ENCODE results near the gene MGST2.
"Not testable (repeated sequence)": the region's sequence is repeated elsewhere in the genome, so short reads cannot be mapped to it uniquely, and the experiment has no call there.

The MGST2 gene

GRCh38 chr4:139694522-139695107, 29.0 kb downstream of the MGST2 start:
- H4K12ac ChIP-seq (ENCODE audit: low read depth, low read length) = no peak overlapping the region
- no peak overlapping the region for H3K18ac ChIP-seq (ENCODE audit: low read length)
- H3K4ac ChIP-seq (ENCODE audit: low read depth, low read length) = no peak overlapping the region
- no peak overlapping the region for H2BK12ac ChIP-seq (ENCODE audit: low read length)
- DNase-seq = no peak
- no CpG with 5 or more reads among the region's 3 CpGs for WGBS (ENCODE audit: extremely low coverage, insufficient coverage, insufficient read length)
- H3K27me3 ChIP-seq (ENCODE audit: insufficient read depth, low read length) = no peaks in the 10 kb centered on the region
- H2BK5ac ChIP-seq (ENCODE audit: low read depth, low read length, poor library complexity) = no peak overlapping the region
- no peak overlapping the region for H4K8ac ChIP-seq (ENCODE audit: low read depth, low read length)
- no peak overlapping the region for H3K4me3 ChIP-seq (ENCODE audit: low read depth, low read length)
- no peak overlapping the region for H2AFZ ChIP-seq (ENCODE audit: insufficient read depth, low read length, poor library complexity)
- no peaks in the 10 kb centered on the region for H3K79me2 ChIP-seq (ENCODE audit: control insufficient read depth, insufficient read depth, low read length, poor library complexity)
- no peak overlapping the region for H2AK5ac ChIP-seq (ENCODE audit: low read length)
- H3K14ac ChIP-seq (ENCODE audit: low read length) = no peak overlapping the region
- no peak overlapping the region for H3K27ac ChIP-seq (ENCODE audit: low read depth, low read length)
- no peak overlapping the region for H3K9ac ChIP-seq (ENCODE audit: low read length)
- H3K79me1 ChIP-seq (ENCODE audit: low read length) = no peaks in the 10 kb centered on the region
- H3K4me1 ChIP-seq (ENCODE audit: control insufficient read depth in 1 of 2, insufficient read depth in 2 of 2, low read length in 2 of 2) = peaks cover 2 to 8% of the 10 kb centered on the region in 2 experiments
- H4K91ac ChIP-seq (ENCODE audit: low read depth, low read length) = no peak overlapping the region
- peaks cover 0 to 2% of the 10 kb centered on the region in 2 experiments for H3K36me3 ChIP-seq (ENCODE audit: control insufficient read depth in 1 of 2, insufficient read depth in 2 of 2, low read length in 2 of 2)
- no peak overlapping the region for H3K4me2 ChIP-seq (ENCODE audit: low read length)
- no peaks in the 10 kb centered on the region for H3K9me3 ChIP-seq (ENCODE audit: insufficient read depth, low read depth, low read length)
- H2BK120ac ChIP-seq (ENCODE audit: insufficient read depth, low read length, poor library complexity) = no peak overlapping the region
- H3K23ac ChIP-seq (ENCODE audit: low read length) = no peak overlapping the region

GRCh38 chr4:139696491-139696890, 30.9 kb downstream of the MGST2 start:
- Histone ChIP-seq H2BK12ac (ENCODE audit: low read length) (no peak overlapping the region), H3K79me1 (ENCODE audit: low read length) (no peaks in the 10 kb centered on the region)
- WGBS (ENCODE audit: extremely low coverage, insufficient coverage, insufficient read length) = no CpG with 5 or more reads among the region's 5 CpGs

GRCh38 chr4:139698167-139698925, 32.7 kb downstream of the MGST2 start:
- not testable (repeated sequence) for H4K12ac ChIP-seq (ENCODE audit: low read depth, low read length); H3K18ac ChIP-seq (ENCODE audit: low read length); H3K79me2 ChIP-seq (ENCODE audit: control insufficient read depth, insufficient read depth, low read length, poor library complexity); H3K9ac ChIP-seq (ENCODE audit: low read length); H4K91ac ChIP-seq (ENCODE audit: low read depth, low read length); H2BK12ac ChIP-seq (ENCODE audit: low read length); H2BK120ac ChIP-seq (ENCODE audit: insufficient read depth, low read length, poor library complexity); H2AK5ac ChIP-seq (ENCODE audit: low read length); H3K4me3 ChIP-seq (ENCODE audit: low read depth, low read length); DNase-seq; H3K4me1 ChIP-seq (ENCODE audit: control insufficient read depth in 1 of 2, insufficient read depth in 2 of 2, low read length in 2 of 2); H3K9me3 ChIP-seq (ENCODE audit: insufficient read depth, low read depth, low read length); H3K27ac ChIP-seq (ENCODE audit: low read depth, low read length); H4K8ac ChIP-seq (ENCODE audit: low read depth, low read length); H3K23ac ChIP-seq (ENCODE audit: low read length); H2AFZ ChIP-seq (ENCODE audit: insufficient read depth, low read length, poor library complexity); H3K79me1 ChIP-seq (ENCODE audit: low read length); H3K14ac ChIP-seq (ENCODE audit: low read length); H3K4ac ChIP-seq (ENCODE audit: low read depth, low read length); H2BK5ac ChIP-seq (ENCODE audit: low read depth, low read length, poor library complexity); H3K27me3 ChIP-seq (ENCODE audit: insufficient read depth, low read length); H3K36me3 ChIP-seq (ENCODE audit: control insufficient read depth in 1 of 2, insufficient read depth in 2 of 2, low read length in 2 of 2); H3K4me2 ChIP-seq (ENCODE audit: low read length)
- WGBS (ENCODE audit: extremely low coverage, insufficient coverage, insufficient read length) = no CpG with 5 or more reads among the region's 25 CpGs

More at GRCh38 chr4:139696491-139696890, 30.9 kb downstream of the MGST2 start:
- Histone ChIP-seq H4K8ac (ENCODE audit: low read depth, low read length) (no peak overlapping the region), H3K23ac (ENCODE audit: low read length) (no peak overlapping the region), H2AK5ac (ENCODE audit: low read length) (no peak overlapping the region), H3K36me3 (ENCODE audit: control insufficient read depth in 1 of 2, insufficient read depth in 2 of 2, low read length in 2 of 2) (peaks cover 0 to 2% of the 10 kb centered on the region in 2 experiments), H3K9ac (ENCODE audit: low read length) (no peak overlapping the region), H4K91ac (ENCODE audit: low read depth, low read length) (no peak overlapping the region), H3K9me3 (ENCODE audit: insufficient read depth, low read depth, low read length) (no peaks in the 10 kb centered on the region), H3K4me2 (ENCODE audit: low read length) (no peak overlapping the region), H3K27ac (ENCODE audit: low read depth, low read length) (no peak overlapping the region), H3K79me2 (ENCODE audit: control insufficient read depth, insufficient read depth, low read length, poor library complexity) (no peaks in the 10 kb centered on the region), H2BK5ac (ENCODE audit: low read depth, low read length, poor library complexity) (no peak overlapping the region), H3K4me1 (ENCODE audit: control insufficient read depth in 1 of 2, insufficient read depth in 2 of 2, low read length in 2 of 2) (peaks cover 0 to 4% of the 10 kb centered on the region in 2 experiments), H3K18ac (ENCODE audit: low read length) (no peak overlapping the region), H2BK120ac (ENCODE audit: insufficient read depth, low read length, poor library complexity) (no peak overlapping the region), H3K4ac (ENCODE audit: low read depth, low read length) (no peak overlapping the region), H3K27me3 (ENCODE audit: insufficient read depth, low read length) (no peaks in the 10 kb centered on the region), H2AFZ (ENCODE audit: insufficient read depth, low read length, poor library complexity) (no peak overlapping the region), H4K12ac (ENCODE audit: low read depth, low read length) (no peak overlapping the region), H3K14ac (ENCODE audit: low read length) (no peak overlapping the region), H3K4me3 (ENCODE audit: low read depth, low read length) (no peak overlapping the region)
- no peak for DNase-seq

- Histone ChIP-seq H3K79me2 (ENCODE audit: control insufficient read depth, insufficient read depth, low read length, poor library complexity) (no peaks in the 10 kb centered on the region), H3K9ac (ENCODE audit: low read length) (no peak overlapping the region), H4K8ac (ENCODE audit: low read depth, low read length) (no peak overlapping the region), H3K18ac (ENCODE audit: low read length) (no peak overlapping the region), H2BK120ac (ENCODE audit: insufficient read depth, low read length, poor library complexity) (no peak overlapping the region), H3K27ac (ENCODE audit: low read depth, low read length) (no peak overlapping the region), H3K79me1 (ENCODE audit: low read length) (no peaks in the 10 kb centered on the region), H4K91ac (ENCODE audit: low read depth, low read length) (no peak overlapping the region), H2AFZ (ENCODE audit: insufficient read depth, low read length, poor library complexity) (no peak overlapping the region), H3K4me2 (ENCODE audit: low read length) (no peak overlapping the region), H3K4ac (ENCODE audit: low read depth, low read length) (no peak overlapping the region), H2AK5ac (ENCODE audit: low read length) (no peak overlapping the region), H3K23ac (ENCODE audit: low read length) (no peak overlapping the region), H3K4me1 (ENCODE audit: control insufficient read depth in 1 of 2, insufficient read depth in 2 of 2, low read length in 2 of 2) (no peaks in the 10 kb centered on the region), H3K9me3 (ENCODE audit: insufficient read depth, low read depth, low read length) (peaks cover under 1% of the 10 kb centered on the region), H2BK12ac (ENCODE audit: low read length) (no peak overlapping the region), H3K4me3 (ENCODE audit: low read depth, low read length) (no peak overlapping the region), H4K12ac (ENCODE audit: low read depth, low read length) (no peak overlapping the region), H2BK5ac (ENCODE audit: low read depth, low read length, poor library complexity) (no peak overlapping the region), H3K27me3 (ENCODE audit: insufficient read depth, low read length) (no peaks in the 10 kb centered on the region), H3K36me3 (ENCODE audit: control insufficient read depth in 1 of 2, insufficient read depth in 2 of 2, low read length in 2 of 2) (peaks cover 0 to 2% of the 10 kb centered on the region in 2 experiments), H3K14ac (ENCODE audit: low read length) (no peak overlapping the region)
- WGBS (ENCODE audit: extremely low coverage, insufficient coverage, insufficient read length) = no CpG with 5 or more reads among the region's 5 CpGs
- DNase-seq = no peak
These were observed 34.9 kb downstream of the MGST2 start for GRCh38 chr4:139700568-139700967.
